ENCODE data around the gene SERPINB6.
"Not testable (repeated sequence)": the region's sequence is repeated elsewhere in the genome, so short reads cannot be mapped to it uniquely, and the experiment has no call there.

The SERPINB6 gene

DNA sequence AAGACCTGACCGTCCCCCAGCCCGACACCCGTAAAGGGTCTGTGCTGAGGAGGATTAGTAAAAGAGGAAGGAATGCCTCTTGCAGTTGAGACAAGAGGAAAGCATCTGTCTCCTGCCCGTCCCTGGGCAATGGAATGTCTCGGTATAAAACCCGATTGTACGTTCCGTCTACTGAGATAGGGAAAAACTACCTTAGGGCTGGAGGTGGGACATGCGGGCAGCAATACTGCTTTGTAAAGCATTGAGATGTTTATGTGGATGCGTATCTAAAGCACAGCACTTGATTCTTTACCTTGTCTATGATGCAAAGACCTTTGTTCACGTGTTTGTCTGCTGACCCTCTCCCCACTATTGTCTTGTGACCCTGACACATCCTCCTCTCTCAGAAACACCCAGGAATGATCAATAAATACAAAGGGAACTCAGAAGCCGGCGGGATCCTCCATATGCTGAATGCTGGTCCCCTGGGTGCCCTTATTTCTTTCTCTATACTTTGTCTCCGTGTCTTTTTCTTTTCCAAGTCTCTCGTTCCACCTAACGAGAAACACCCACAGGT, 62.2 kb downstream of the SERPINB6 start:
- DNase-seq = not testable (repeated sequence)

DNA sequence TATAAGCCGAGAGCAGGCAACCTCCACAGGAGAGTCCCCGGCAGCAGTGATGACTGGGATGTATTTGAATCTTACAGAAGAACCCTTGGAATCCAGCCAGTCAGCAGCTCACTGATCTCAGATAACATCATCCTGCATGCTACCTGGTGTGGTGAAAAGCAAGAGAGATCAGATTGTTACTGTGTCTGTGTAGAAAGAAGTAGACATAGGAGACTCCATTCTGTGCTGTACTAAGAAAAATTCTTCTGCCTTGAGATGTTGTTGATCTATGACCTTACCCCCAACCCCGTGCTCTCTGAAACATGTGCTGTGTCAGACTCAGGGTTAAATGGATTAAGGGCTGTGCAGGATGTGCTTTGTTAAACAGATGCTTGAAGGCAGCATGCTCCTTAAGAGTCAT, 62.9 kb downstream of the SERPINB6 start:
- not testable (repeated sequence) for DNase-seq

DNA sequence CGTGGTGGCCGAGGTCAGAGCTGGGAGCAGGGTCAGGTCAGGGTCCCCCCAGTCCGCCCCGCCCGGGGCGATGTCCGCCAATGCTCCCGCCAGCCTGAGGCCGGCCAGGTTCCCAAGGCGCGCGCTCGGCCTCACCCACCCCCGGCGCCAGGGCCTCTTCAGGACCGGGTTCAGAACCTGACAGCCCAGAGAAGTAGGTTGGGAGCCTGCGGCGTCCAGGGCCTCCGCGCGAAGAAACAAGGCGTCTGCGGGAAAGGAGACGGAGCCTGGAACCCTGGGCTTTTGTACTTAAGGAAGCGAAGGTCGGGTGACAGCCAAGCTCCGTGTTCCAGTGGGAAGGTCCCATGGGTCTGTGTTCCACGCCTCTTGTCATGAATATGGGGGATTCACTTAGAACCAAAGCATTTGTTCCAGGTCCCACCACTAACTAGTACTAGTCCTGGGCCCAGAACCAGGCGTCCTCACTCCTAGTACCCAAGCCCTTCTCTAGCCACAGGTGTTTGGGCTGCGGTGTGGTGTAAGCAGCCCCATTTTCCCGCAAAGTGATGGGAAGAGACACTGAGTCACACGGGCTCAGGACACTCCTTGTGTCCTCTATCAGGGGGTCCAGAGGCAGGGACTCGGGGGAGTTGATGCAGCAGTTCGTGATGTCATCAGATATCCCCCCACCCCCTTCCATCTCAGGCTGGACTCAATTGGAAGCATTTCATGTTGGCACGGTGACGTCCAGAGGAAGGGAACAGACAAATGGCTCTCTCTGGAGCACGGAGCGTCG, 67.8 kb downstream of the SERPINB6 start:
- DNase-seq = not testable (repeated sequence)

DNA sequence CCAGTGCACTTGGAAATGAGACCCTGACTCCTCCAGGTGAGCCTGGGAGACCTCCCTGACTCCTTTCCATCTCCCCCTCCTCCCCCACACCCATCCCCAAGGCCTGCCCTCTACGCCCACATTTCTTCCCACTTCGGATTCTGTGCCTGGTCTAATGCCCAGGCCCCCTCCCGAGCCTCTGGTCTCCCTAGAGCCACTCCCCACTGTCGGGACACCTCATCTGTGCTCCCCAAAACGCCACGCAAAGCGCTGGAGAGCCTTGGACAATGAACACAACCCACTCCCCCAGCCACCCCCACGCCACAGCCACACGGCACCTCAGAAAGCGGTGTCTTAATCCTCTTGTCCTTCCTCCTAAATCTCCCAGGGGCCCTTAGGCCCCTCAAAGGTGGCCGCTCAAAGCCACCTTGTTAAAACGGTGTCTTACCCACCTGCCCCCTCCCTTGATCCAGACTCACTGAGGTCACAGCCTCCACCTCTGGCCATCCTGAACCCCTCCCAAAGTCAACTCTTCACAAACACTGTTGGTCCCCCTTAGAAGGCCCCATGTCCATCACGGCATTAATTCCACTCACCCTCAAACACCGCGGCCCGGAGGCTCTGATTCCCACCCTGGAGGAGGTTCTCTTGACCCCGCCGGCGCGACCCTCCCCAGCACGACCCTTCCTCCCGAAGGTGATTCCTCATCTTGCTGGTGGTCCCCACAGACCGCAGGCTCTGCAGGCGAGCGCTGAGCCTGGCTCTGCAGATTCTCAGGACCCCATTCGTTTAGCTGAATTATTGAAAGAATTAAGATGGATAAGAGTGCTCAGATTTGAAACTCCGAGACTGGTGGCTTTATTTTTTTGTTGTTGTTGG, 69.5 kb downstream of the SERPINB6 start:
- DNase-seq = not testable (repeated sequence)

DNA sequence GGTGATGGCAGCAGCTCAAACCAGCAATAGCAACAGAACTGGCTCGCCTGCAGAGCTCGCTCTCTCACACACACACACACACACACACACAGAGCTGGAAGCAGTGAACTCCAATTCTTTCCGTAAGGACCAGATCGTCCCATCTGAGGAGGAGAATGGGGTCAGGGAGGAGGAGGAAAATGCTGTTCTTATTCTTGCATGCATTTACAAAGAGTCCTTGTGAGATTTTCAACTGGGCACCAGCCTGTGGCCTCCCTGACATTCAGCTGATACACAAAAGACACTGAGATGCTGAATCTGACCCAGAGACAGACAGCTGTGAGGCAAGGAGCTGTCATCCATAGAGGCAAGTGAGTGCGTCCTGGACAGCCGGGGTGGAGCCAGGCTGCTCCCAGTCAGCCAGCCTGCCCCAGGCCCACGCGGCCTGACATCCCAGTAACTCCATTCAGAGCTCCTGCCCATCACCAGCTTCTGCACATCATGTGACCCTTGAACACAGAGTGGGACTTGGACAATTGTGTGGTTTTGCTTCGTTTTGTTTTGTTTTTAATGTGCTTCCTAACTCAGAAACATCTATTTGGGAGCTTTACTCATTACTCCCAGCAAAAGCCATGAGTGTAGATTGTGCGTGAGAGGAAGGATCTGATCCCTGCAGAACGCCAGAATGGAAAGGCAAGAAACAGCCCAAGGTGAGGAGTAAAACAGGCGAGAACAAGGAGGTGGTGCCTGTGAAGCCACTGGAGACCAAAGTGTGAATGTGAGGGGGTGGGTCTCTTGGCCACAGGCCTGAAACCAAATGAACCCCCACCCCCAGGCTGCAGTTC, 70.3 kb downstream of the SERPINB6 start:
- no peak for DNase-seq

DNA sequence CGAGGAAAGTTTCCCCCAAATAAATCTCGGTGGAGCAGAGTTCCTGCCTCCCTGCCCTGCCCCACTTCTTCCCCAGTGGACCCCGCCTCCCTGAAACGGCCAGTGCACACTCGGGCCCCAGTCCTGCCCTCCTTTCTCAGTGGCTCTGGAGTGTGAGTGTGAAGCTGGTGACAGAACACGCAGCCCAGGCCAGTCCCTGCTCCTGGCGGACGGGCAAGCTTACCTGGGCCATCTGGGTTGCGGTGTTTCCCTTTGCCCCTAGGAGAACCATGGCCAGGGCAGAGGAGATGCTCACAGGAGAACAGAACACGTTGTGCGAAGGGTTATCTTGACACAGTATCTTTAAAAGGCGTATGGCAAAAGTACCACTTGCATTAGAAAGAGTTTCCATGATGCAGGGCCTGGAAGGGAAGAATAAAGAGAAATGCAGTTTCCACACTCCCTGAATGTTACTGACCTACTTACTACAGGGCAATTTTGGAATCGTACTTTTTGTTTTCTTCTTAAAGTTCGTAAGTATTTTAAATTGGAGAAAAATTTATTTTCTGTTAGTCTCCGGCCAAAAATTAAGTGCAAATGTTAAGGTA, 71.1 kb downstream of the SERPINB6 start:
- no peak for DNase-seq

DNA sequence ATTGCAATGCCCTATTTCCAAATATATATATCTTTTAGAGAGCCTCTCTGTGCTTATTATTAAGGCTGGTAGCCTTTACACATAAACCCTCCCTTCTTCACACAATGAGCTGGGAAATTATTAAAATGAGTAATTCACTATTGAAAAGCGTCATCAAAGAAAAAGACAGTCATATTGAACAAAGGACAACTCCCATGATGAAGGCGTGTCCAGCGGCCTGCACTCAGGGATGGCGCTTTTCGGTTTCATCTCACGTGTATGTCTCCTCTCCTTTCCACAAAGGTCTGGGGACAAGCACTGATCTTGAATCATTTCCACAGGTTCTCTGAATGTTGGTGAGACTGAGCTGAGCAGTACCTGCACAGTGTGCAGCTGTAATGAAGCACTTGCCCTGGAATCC, 71.8 kb downstream of the SERPINB6 start:
- no peak for DNase-seq
